ENCODE data around the gene ESRRG. TPM values are rescaled to one million over a fixed set of nuclear protein-coding genes. Genes with fewer than 3 reads are reported as not detected.

Gene ESRRG
- total RNA-seq, 1 donor from 2014 or later: 3.8 TPM

GRCh38 chr1:216614011-216614934 lies 109.0 kb downstream of the ESRRG start:
- no peaks in the 10 kb centered on the region for H3K9me3 Mint-ChIP-seq (ENCODE audit: unreplicated experiment)
- H3K36me3 Mint-ChIP-seq (ENCODE audit: low read depth, unreplicated experiment): peaks cover 3% of the 10 kb centered on the region
- TF ChIP-seq CTCF (IDR thresholded peaks at IDR 0.05; ENCODE audit: unreplicated experiment): no peak
- DNase-seq (ENCODE audit: low spot score): no peak
- no peaks in the 10 kb centered on the region for H3K27me3 Mint-ChIP-seq (ENCODE audit: unreplicated experiment)
- H3K4me3 Mint-ChIP-seq (ENCODE audit: unreplicated experiment): no peak overlapping the region
- peaks cover 41% of the 10 kb centered on the region for H3K4me1 Mint-ChIP-seq (ENCODE audit: unreplicated experiment)
- no peak overlapping the region for H3K27ac Mint-ChIP-seq (ENCODE audit: unreplicated experiment)

DNA sequence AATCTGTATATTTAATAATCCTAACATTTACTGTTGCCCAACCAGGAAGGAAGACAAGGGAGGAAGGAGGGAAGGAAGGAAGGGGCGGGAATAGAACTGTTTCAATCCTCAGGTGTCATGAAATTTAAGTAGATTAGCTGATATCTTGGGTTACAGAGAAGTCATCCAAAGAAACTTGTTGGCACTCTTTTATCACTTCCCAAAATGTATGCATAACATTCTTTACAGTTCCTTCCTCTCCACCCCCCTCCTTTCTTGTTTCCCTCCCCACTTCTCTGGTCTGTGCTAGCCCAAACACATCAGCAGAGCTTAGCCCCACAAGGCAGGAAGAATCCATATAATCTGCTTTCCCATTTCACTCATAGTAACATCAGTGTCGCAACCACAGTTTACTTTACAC lies 110.9 kb downstream of the ESRRG start:
- H3K4me3 Mint-ChIP-seq (ENCODE audit: unreplicated experiment): no peak overlapping the region
- H3K36me3 Mint-ChIP-seq (ENCODE audit: low read depth, unreplicated experiment): peaks cover 3% of the 10 kb centered on the region
- H3K27ac Mint-ChIP-seq (ENCODE audit: unreplicated experiment): peak overlapping the region; percentile 40
- DNase-seq (ENCODE audit: low spot score): no peak
- no peaks in the 10 kb centered on the region for H3K9me3 Mint-ChIP-seq (ENCODE audit: unreplicated experiment)
- H3K4me1 Mint-ChIP-seq (ENCODE audit: unreplicated experiment): peaks cover 44% of the 10 kb centered on the region
- no peaks in the 10 kb centered on the region for H3K27me3 Mint-ChIP-seq (ENCODE audit: unreplicated experiment)
- no peak for TF ChIP-seq CTCF (IDR thresholded peaks at IDR 0.05; ENCODE audit: unreplicated experiment)

DNA sequence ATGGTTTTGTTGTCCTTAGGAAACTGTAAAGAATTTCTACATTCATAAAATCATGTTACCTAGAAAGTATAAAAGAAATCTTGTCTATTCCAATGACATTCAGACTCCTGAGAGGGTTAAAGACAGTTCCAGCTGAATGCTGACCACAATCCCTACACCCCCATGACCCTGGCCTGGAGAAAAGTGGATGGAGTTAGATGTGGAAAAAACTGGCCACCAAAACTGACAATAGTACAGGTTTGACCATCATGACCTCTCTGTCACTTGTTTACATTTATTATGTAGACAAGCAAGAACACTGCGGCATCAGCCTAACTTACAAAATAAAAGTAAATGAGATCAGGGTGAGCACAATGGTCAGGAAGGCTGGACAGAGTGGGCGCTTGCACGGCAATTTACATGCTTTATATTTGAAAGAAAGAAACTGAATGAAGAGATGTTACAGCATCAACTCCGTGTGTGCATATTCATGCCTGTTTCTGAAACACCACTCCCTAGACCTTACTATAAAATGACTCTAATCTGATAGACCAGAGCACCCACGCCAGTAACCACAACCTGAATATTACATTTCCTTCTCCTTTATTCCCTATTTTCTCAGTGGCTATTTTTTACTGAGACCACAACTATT lies 116.0 kb downstream of the ESRRG start:
- Mint-ChIP-seq H3K4me3 (ENCODE audit: unreplicated experiment) (no peak overlapping the region), H3K4me1 (ENCODE audit: unreplicated experiment) (peaks cover 54% of the 10 kb centered on the region)

DNA sequence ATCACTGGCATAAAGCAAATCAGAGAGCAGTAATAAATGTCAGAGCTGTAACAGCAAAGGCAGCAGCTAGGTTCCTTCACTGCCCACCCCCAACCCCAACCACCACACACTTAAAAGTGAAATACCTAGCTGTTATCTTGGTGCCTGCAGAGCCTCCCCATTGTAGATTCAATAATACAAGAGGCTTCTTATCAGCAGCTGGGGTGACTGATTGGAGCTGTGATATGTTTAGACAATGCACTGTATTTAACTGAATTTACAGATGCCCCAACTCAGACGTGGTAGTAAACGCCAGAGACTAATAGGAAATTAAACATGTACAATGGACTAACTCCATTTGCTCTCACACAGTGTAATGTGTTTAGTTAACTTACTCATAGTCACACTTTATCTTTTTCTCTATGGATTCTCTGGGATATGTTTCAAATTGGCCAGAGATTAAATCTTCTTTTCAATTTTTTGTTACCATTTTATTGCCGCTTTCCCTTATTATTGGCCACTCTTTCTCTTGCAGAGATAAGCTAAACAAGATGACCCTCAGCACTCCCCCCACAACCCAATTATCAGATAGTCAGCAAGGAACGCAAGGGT lies 117.1 kb downstream of the ESRRG start:
- Mint-ChIP-seq H3K4me1 (ENCODE audit: unreplicated experiment) (peaks cover 52% of the 10 kb centered on the region), H3K36me3 (ENCODE audit: low read depth, unreplicated experiment) (no peaks in the 10 kb centered on the region), H3K9me3 (ENCODE audit: unreplicated experiment) (no peaks in the 10 kb centered on the region), H3K27me3 (ENCODE audit: unreplicated experiment) (peaks cover 3% of the 10 kb centered on the region), H3K4me3 (ENCODE audit: unreplicated experiment) (no peak overlapping the region), H3K27ac (ENCODE audit: unreplicated experiment) (peak overlapping the region; percentile 95)
- no peak for TF ChIP-seq CTCF (IDR thresholded peaks at IDR 0.05; ENCODE audit: unreplicated experiment)
- DNase-seq (ENCODE audit: low spot score): peak; percentile 47

More for the DNA sequence above, 116.0 kb downstream of the ESRRG start:
- no peak for TF ChIP-seq CTCF (IDR thresholded peaks at IDR 0.05; ENCODE audit: unreplicated experiment)
- Mint-ChIP-seq H3K27ac (ENCODE audit: unreplicated experiment) (peak overlapping the region; percentile 79), H3K27me3 (ENCODE audit: unreplicated experiment) (peaks cover 3% of the 10 kb centered on the region), H3K9me3 (ENCODE audit: unreplicated experiment) (no peaks in the 10 kb centered on the region), H3K36me3 (ENCODE audit: low read depth, unreplicated experiment) (no peaks in the 10 kb centered on the region)
- no peak for DNase-seq (ENCODE audit: low spot score)

Measured in endothelial cell (in vitro differentiated cells).